KMS-11 (cell line): ENCODE results near the gene SNIP1.
A peak's percentile ranks its signal among the peaks of the same experiment; 100 is the strongest.

ENCODE experiments used
- H2AFZ ChIP-seq: fragments of 200-600 bp; sonication (generic); 2 replicates; pipeline ENCODE4 v1.6.1; 2016; ENCODE audit warnings: antibody characterized with exemption, mixed run types, low read depth
- H3K27ac ChIP-seq: fragments of 200-600 bp; sonication (generic); 2 replicates; pipeline ENCODE4 v1.6.1; 2016; ENCODE audit warnings: mild to moderate bottlenecking, mixed run types
- H3K27me3 ChIP-seq: fragments of 200-600 bp; sonication (generic); 2 replicates; pipeline ENCODE4 v1.6.1; 2017; ENCODE audit warnings: mild to moderate bottlenecking, low read depth, mixed run types, moderate library complexity; ENCODE audit not compliant: insufficient read depth
- H3K36me3 ChIP-seq: fragments of 200-600 bp; sonication (generic); 2 replicates; pipeline ENCODE4 v1.6.1; 2017; ENCODE audit warnings: mild to moderate bottlenecking, mixed run types; ENCODE audit not compliant: insufficient read depth
- H3K4me1 ChIP-seq: fragments of 200-600 bp; sonication (generic); 2 replicates; pipeline ENCODE4 v1.6.1; 2016; ENCODE audit warnings: mild to moderate bottlenecking, low read depth, mixed run types; ENCODE audit not compliant: poor library complexity, severe bottlenecking
- H3K4me2 ChIP-seq: fragments of 200-600 bp; sonication (generic); 2 replicates; pipeline ENCODE4 v1.7.0; 2016; ENCODE audit warnings: mild to moderate bottlenecking, mixed run types
- H3K4me3 ChIP-seq: fragments of 200-600 bp; sonication (generic); IDR thresholded peaks from 2 replicates; pipeline ENCODE4 v1.6.1; 2017; ENCODE audit warnings: low read depth, low read length, mixed read lengths; ENCODE audit not compliant: insufficient read depth
- H3K79me2 ChIP-seq: fragments of 200-600 bp; sonication (generic); 2 replicates; pipeline ENCODE4 v1.6.1; 2016; ENCODE audit warnings: low read depth, mixed run types; ENCODE audit not compliant: insufficient read depth
- H3K9ac ChIP-seq: fragments of 200-600 bp; sonication (generic); 2 replicates; pipeline ENCODE4 v1.6.1; 2016; ENCODE audit warnings: mild to moderate bottlenecking, mixed run types
- H4K20me1 ChIP-seq: fragments of 200-600 bp; sonication (generic); 2 replicates; pipeline ENCODE4 v1.6.1; 2016; ENCODE audit warnings: mild to moderate bottlenecking, mixed run types; ENCODE audit not compliant: insufficient read depth
- CTCF ChIP-seq: fragments of 200-600 bp; sonication (generic); conservative IDR thresholded peaks from 2 replicates; pipeline ENCODE4 v1.6.1; 2017; ENCODE audit warnings: low read depth, mild to moderate bottlenecking, antibody characterized with exemption, low read length, moderate library complexity, mixed read lengths

The SNIP1 gene

GRCh38 chr1:37495875-37496274 lies 58.2 kb downstream of the SNIP1 start:
- Histone ChIP-seq H3K4me1 (peaks cover 35% of the 10 kb centered on the region), H3K27ac (no peak overlapping the region), H3K27me3 (no peaks in the 10 kb centered on the region), H3K79me2 (no peaks in the 10 kb centered on the region), H3K36me3 (no peaks in the 10 kb centered on the region), H2AFZ (no peak overlapping the region), H3K4me2 (no peak overlapping the region), H3K9ac (no peak overlapping the region), H3K4me3 (no peak overlapping the region), H4K20me1 (no peaks in the 10 kb centered on the region)
- TF ChIP-seq CTCF, result no peak

DNA sequence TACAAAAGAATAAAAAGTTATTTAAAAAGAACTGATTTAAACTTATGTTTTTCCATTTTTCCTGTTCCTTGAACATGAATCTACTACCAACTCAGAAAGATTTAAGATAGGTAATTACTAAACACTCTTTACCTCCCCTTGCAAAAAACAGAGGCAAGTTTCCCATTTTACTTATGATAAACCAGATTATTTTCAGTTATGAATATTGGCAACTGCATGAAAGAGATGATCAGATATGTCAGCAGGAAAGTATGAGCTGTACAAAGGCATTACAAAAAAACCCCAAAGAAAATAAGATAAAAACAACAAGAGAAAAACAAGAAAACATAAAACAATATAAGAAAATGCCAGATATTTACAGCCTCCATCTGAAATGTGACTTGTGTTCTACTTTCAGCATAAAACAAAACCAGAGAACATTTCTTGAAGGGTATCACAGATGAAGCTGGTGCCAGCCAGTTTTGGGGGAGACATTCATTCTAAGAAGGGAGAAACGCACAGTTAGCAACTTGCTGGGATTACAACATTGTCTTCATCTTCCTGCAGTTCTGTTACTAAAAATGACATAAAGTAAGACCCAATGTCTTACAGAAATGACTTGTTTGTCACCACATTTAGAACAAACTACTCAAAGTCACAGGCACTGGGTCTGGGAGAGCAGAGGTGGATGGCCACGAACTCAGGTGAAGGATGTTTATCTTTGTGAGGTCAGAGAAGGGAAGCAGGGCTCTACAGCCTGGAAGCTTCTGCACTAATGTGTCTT lies 60.6 kb downstream of the SNIP1 start:
- Histone ChIP-seq H3K4me3 (no peak overlapping the region), H4K20me1 (no peaks in the 10 kb centered on the region), H3K4me1 (peaks cover 33% of the 10 kb centered on the region), H3K79me2 (no peaks in the 10 kb centered on the region), H3K4me2 (no peak overlapping the region; the same call in 1 of the 2 replicates), H2AFZ (no peak overlapping the region), H3K36me3 (no peaks in the 10 kb centered on the region), H3K27ac (peak overlapping the region; percentile 11; the same call in 1 of the 2 replicates), H3K27me3 (no peaks in the 10 kb centered on the region), H3K9ac (no peak overlapping the region)
- no peak for TF ChIP-seq CTCF

- Histone ChIP-seq H4K20me1 (no peaks in the 10 kb centered on the region), H3K4me3 (no peak overlapping the region), H3K27ac (no peak overlapping the region), H3K79me2 (no peaks in the 10 kb centered on the region), H3K4me1 (peaks cover 20% of the 10 kb centered on the region), H3K36me3 (no peaks in the 10 kb centered on the region), H3K4me2 (no peak overlapping the region), H2AFZ (no peak overlapping the region), H3K9ac (no peak overlapping the region), H3K27me3 (no peaks in the 10 kb centered on the region)
- TF ChIP-seq CTCF, result no peak; the same call in 1 of the 2 replicates
These were observed 66.5 kb downstream of the SNIP1 start for GRCh38 chr1:37487619-37487984.

- no peak overlapping the region; the same call in 1 of the 2 replicates for H3K27ac ChIP-seq
- no peak overlapping the region for H3K4me3 ChIP-seq
- H3K36me3 ChIP-seq, result no peaks in the 10 kb centered on the region
- H3K27me3 ChIP-seq, result no peaks in the 10 kb centered on the region
- peaks cover 17% of the 10 kb centered on the region for H3K4me1 ChIP-seq
- no peaks in the 10 kb centered on the region for H3K79me2 ChIP-seq
- no peak overlapping the region for H3K9ac ChIP-seq
- no peak overlapping the region; the same call in 1 of the 2 replicates for H3K4me2 ChIP-seq
- no peak overlapping the region for H2AFZ ChIP-seq
- no peaks in the 10 kb centered on the region for H4K20me1 ChIP-seq
- peak; percentile 98 for TF ChIP-seq CTCF
These were observed 67.1 kb downstream of the SNIP1 start for GRCh38 chr1:37486680-37487618.
